Breast epithelium (tissue), 3 donors: ENCODE results near the gene UNC5A.

Experiments used
- CTCF ChIP-seq, 3 donors: fragments of 450-650 bp; IDR thresholded peaks; one replicate each; pipeline ENCODE4 v1.5.1; 2016 to 2017; ENCODE audit warnings: antibody characterized with exemption in 3 of 3, mild to moderate bottlenecking in 3 of 3, moderate library complexity in 3 of 3
- POLR2A ChIP-seq: fragments of 450-650 bp; IDR thresholded peaks from one replicate; pipeline ENCODE4 v1.6.1; 2016; ENCODE audit warnings: antibody characterized with exemption, mild to moderate bottlenecking, moderate library complexity

- TF ChIP-seq CTCF (IDR thresholded peaks at IDR 0.05), result no peak
- TF ChIP-seq POLR2A, result no peak
These were observed 55.6 kb downstream of the UNC5A start for GRCh38 chr5:176865964-176866363.
